Fibroblast of skin of right quadriceps (primary cell): Measurements from ENCODE around the gene MAP3K6.
"Not testable (repeated sequence)": the region's sequence is repeated elsewhere in the genome, so short reads cannot be mapped to it uniquely, and the experiment has no call there.

Source experiments
- DNase-seq: peaks from one replicate; pipeline ENCODE4 v3.0.0-alpha.2; 2013

The MAP3K6 gene

GRCh38 chr1:27366411-27367159 lies at the start of gene MAP3K6:
Gene MAP3K6 (minus strand): TSS chr1:27366961. CDS start chr1:27366597, 364 bp downstream.
- peak; percentile 73 for DNase-seq

GRCh38 chr1:27414091-27414490 lies 47.3 kb upstream of the MAP3K6 start:
- DNase-seq, result no peak

GRCh38 chr1:27413004-27413403 lies 46.2 kb upstream of the MAP3K6 start:
- DNase-seq, result no peak

GRCh38 chr1:27412502-27412901 lies 45.7 kb upstream of the MAP3K6 start:
- no peak for DNase-seq

GRCh38 chr1:27410709-27411108 lies 43.9 kb upstream of the MAP3K6 start:
- DNase-seq, result no peak

GRCh38 chr1:27409669-27410068 lies 42.9 kb upstream of the MAP3K6 start:
- no peak for DNase-seq

GRCh38 chr1:27408151-27408550 lies 41.4 kb upstream of the MAP3K6 start:
- peak; percentile 38 for DNase-seq

- not testable (repeated sequence) for DNase-seq
Measured at GRCh38 chr1:27406791-27407190, 40.0 kb upstream of the MAP3K6 start.

GRCh38 chr1:27406362-27406680 lies 39.6 kb upstream of the MAP3K6 start:
- DNase-seq, result no peak

- not testable (repeated sequence) for DNase-seq
Measured at GRCh38 chr1:27405598-27406361, 39.0 kb upstream of the MAP3K6 start.

GRCh38 chr1:27405074-27405473 lies 38.3 kb upstream of the MAP3K6 start:
- peak; percentile 87 for DNase-seq

- DNase-seq, result no peak
Measured at GRCh38 chr1:27403931-27404330, 37.2 kb upstream of the MAP3K6 start.

- DNase-seq, result peak; percentile 71
Measured at GRCh38 chr1:27403065-27403726, 36.4 kb upstream of the MAP3K6 start.

GRCh38 chr1:27402349-27402754 lies 35.6 kb upstream of the MAP3K6 start:
- peak; percentile 50 for DNase-seq

GRCh38 chr1:27400963-27401341 lies 34.2 kb upstream of the MAP3K6 start:
- DNase-seq, result no peak

- no peak for DNase-seq
Measured at GRCh38 chr1:27400082-27400962, 33.6 kb upstream of the MAP3K6 start.

GRCh38 chr1:27399251-27400025 lies 32.7 kb upstream of the MAP3K6 start:
- peak; percentile 39 for DNase-seq

- DNase-seq, result no peak
Measured at GRCh38 chr1:27398405-27399149, 31.8 kb upstream of the MAP3K6 start.

GRCh38 chr1:27397749-27398148 lies 31.0 kb upstream of the MAP3K6 start:
- no peak for DNase-seq

- DNase-seq, result no peak
Measured at GRCh38 chr1:27397110-27397509, 30.3 kb upstream of the MAP3K6 start.
